Epithelial cell of proximal tubule (primary cell): ENCODE data around the gene AKR1E2. TPM values are rescaled to one million over a fixed set of nuclear protein-coding genes. Genes with fewer than 3 reads are reported as not detected.
A peak's percentile ranks its signal among the peaks of the same experiment; 100 is the strongest.

Experiments
- DNase-seq: peaks from one replicate; pipeline ENCODE4 v3.0.0-alpha.2; 2011; ENCODE audit warnings: low read depth
- H3K4me3 ChIP-seq: 2 replicates; pipeline ENCODE4 v1.5.1; 2011; ENCODE audit warnings: low read depth, mild to moderate bottlenecking, low read length
- CTCF ChIP-seq: conservative IDR thresholded peaks from 2 replicates; pipeline ENCODE4 v1.5.1; 2012; ENCODE audit warnings: low read depth, mild to moderate bottlenecking, low read length
- total RNA-seq: library from RNA; depleted of rRNA; stranded (reverse); fragments of >200 nt; gene quantifications from 2 replicates; pipeline ENCODE4 v1.2.3, GENCODE V29; 2015

AKR1E2 gene
- total RNA-seq, 1 donor from 2014 or later: 2.2 TPM

DNA sequence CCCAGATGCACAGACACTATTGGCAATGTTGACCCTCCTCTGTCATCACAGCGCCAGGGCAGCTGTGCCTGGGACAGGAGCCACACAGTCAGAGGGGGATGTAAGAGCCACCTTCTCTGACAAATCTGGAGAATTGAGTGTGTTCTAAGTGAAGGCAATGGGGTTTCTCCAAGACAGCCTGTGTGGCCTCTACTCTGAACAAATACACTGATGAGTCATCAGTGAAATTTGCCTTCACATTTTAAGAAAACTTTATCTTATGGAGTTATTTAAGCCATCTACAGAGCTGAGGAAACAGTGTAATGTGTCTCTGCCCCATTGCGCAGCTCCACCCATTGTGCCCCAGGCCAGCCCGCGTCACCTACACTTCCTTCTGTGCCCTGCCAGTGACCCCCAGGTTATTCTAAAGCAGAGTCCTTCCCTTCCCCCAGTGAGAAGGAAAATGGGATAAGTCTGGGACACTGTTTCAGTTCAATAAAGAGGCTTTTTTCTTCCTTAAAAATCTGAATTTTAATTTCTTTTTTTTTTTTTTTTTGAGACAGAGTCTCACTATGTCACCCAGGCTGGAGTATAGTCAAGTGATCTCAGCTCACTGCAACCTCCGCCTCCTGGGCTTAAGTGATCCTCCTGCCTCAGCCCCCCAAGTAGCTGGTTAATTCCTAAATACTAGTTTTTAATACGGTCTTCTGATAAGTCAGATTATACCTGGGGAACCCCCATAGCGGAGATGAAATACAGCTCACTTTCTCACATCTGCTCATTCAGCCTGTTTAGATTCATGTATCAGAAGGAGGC is 21.8 kb downstream of the AKR1E2 start:
- DNase-seq: no peak
- TF ChIP-seq CTCF: no peak
- H3K4me3 ChIP-seq: no peak overlapping the region

GRCh38 chr10:4848356-4849041 is 22.5 kb downstream of the AKR1E2 start:
- no peak for DNase-seq
- no peak overlapping the region for H3K4me3 ChIP-seq
- no peak for TF ChIP-seq CTCF

DNA sequence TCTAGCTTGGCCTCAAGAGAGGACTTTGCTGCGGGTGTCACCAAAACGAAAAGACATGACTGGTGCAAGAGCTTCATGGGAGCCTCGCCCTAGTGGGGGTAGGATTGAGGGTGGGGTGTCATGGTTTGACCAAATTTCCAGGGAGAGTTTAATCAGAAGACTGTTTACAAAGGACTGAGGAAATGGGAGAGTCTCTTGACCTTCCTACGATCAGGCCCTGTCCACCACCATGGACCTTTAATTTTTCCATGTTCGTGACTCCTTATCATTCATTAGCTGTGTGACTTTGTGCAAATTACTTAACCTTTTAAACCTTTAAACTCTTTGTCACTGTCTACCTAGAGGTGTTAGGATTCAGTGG is 23.0 kb downstream of the AKR1E2 start:
- no peak overlapping the region for H3K4me3 ChIP-seq
- no peak for DNase-seq
- TF ChIP-seq CTCF: no peak

- DNase-seq: peak; percentile 91
- TF ChIP-seq CTCF: peak; percentile 100
- H3K4me3 ChIP-seq: no peak overlapping the region
Observed at GRCh38 chr10:4849555-4850242, 23.7 kb downstream of the AKR1E2 start.

DNA sequence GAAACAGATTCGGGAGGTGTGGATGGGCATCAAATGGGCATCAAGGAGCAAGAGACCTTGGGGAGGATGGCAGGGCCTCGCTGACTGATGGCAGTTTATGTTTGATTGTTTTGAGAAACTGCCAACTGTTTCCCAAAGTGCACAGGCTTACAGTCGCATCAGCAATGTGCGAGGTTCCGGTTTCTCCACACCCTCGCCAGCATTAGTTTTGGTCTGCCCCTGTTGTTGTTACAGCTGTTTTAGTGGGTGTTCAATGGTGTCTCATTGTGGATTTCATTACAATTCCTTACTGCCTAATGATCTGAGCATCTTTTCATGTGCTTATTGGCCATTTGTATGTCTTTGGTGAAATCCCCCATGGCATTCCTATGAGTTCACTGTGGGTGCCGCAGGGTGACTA is 24.4 kb downstream of the AKR1E2 start:
- no peak for TF ChIP-seq CTCF
- no peak for DNase-seq

GRCh38 chr10:4851176-4851575 is 25.2 kb downstream of the AKR1E2 start:
- DNase-seq: no peak
- H3K4me3 ChIP-seq: no peak overlapping the region
- no peak for TF ChIP-seq CTCF

More for the DNA sequence above, 24.4 kb downstream of the AKR1E2 start:
- no peak overlapping the region for H3K4me3 ChIP-seq
